ENCODE measurements around the gene ERAS. TPM values are rescaled to one million over a fixed set of nuclear protein-coding genes. Genes with fewer than 3 reads are reported as not detected.

The ERAS gene
- total RNA-seq, 1 experiment from 2014 or later = not detected

- TF ChIP-seq CEBPB (IDR thresholded peaks at IDR 0.05; ENCODE audit: low read depth) (no peak), ELF1 (IDR thresholded peaks at IDR 0.05; ENCODE audit: borderline replicate concordance, low read depth) (no peak)
These were observed 35.8 kb upstream of the ERAS start (continued) for GRCh38 chrX:48790477-48790876.

GRCh38 chrX:48791063-48791820 is 35.1 kb upstream of the ERAS start:
- H3K9ac ChIP-seq (ENCODE audit: low read length) = no peak overlapping the region
- intact Hi-C loops (cut with micrococcal nuclease) = no loop called here
- H3K4me2 ChIP-seq (ENCODE audit: low read length) = no peak overlapping the region
- DNase-seq (ENCODE audit: low read depth, low spot score) (no peak), ATAC-seq (no peak)
- H4K20me1 ChIP-seq (ENCODE audit: insufficient read depth) = no peaks in the 10 kb centered on the region
- ChIA-PET RAD21 (ENCODE audit: low non-redundant PET in 1 of 2, low total read pairs in 2 of 2, uncharacterized antibody in 2 of 2, unreplicated experiment in 2 of 2) (no interaction called here), POLR2A (no interaction called here), CTCF (no interaction called here)
- no peaks in the 10 kb centered on the region for H3K9me3 ChIP-seq (ENCODE audit: control insufficient read depth in 1 of 2, insufficient read depth in 1 of 2, low read depth in 1 of 2, low read length in 2 of 2)
- TF ChIP-seq EZH2 (IDR thresholded peaks at IDR 0.05) = no peak
- no peak for TF ChIP-seq SRF (IDR thresholded peaks at IDR 0.05; ENCODE audit: low read depth)
- H3K9me2 ChIP-seq (ENCODE audit: insufficient read depth) = no peaks in the 10 kb centered on the region
- H3K79me2 ChIP-seq (ENCODE audit: insufficient read depth, low read length) = no peaks in the 10 kb centered on the region
- H2AFZ ChIP-seq (ENCODE audit: low read depth, low read length, poor library complexity, severe bottlenecking) = no peak overlapping the region
- H3K4me3 ChIP-seq (replicated peaks in 1 of 2; ENCODE audit: low read depth in 1 of 2, low read length in 2 of 2) = no peak overlapping the region
- BruUV-seq (replicated peaks) = no TSS peak
- no peaks in the 10 kb centered on the region for H3K36me3 ChIP-seq (ENCODE audit: control insufficient read depth in 1 of 2, insufficient read depth in 2 of 2, low read length in 2 of 2)
- no peaks in the 10 kb centered on the region for H3K27me3 ChIP-seq (ENCODE audit: insufficient read depth, low read length)
- H3K4me1 ChIP-seq (ENCODE audit: control insufficient read depth in 1 of 2, insufficient read depth in 2 of 2, low read length in 2 of 2) = peaks cover 11 to 19% of the 10 kb centered on the region in 2 experiments
- no peak overlapping the region for H3K27ac ChIP-seq (ENCODE audit: low read depth, low read length)

- H3K9me3 ChIP-seq (ENCODE audit: control insufficient read depth in 1 of 2, insufficient read depth in 1 of 2, low read depth in 1 of 2, low read length in 2 of 2) = no peaks in the 10 kb centered on the region
- POLR2A ChIA-PET = no interaction called here
- no peak overlapping the region for H3K27ac ChIP-seq (ENCODE audit: low read depth, low read length)
- no peak for ATAC-seq
- no peaks in the 10 kb centered on the region for H3K9me2 ChIP-seq (ENCODE audit: insufficient read depth)
- DNase-seq (ENCODE audit: low read depth, low spot score) = no peak
- no peaks in the 10 kb centered on the region for H3K36me3 ChIP-seq (ENCODE audit: control insufficient read depth in 1 of 2, insufficient read depth in 2 of 2, low read length in 2 of 2)
- no peaks in the 10 kb centered on the region for H3K79me2 ChIP-seq (ENCODE audit: insufficient read depth, low read length)
- CTCF ChIA-PET = no interaction called here
- H2AFZ ChIP-seq (ENCODE audit: low read depth, low read length, poor library complexity, severe bottlenecking) = no peak overlapping the region
- no peaks in the 10 kb centered on the region for H3K27me3 ChIP-seq (ENCODE audit: insufficient read depth, low read length)
- no peak overlapping the region for H3K4me3 ChIP-seq (replicated peaks in 1 of 2; ENCODE audit: low read depth in 1 of 2, low read length in 2 of 2)
- RAD21 ChIA-PET (ENCODE audit: low non-redundant PET in 1 of 2, low total read pairs in 2 of 2, uncharacterized antibody in 2 of 2, unreplicated experiment in 2 of 2) = no interaction called here
- intact Hi-C loops (cut with micrococcal nuclease) = no loop called here
- TF ChIP-seq YY1 (IDR thresholded peaks at IDR 0.05; ENCODE audit: extremely low read depth, insufficient replicate concordance, low read depth, low read length) (no peak), FOSL1 (IDR thresholded peaks at IDR 0.05; ENCODE audit: low read depth) (no peak), ATF3 (IDR thresholded peaks at IDR 0.05) (no peak), CEBPB (IDR thresholded peaks at IDR 0.05; ENCODE audit: low read depth) (no peak)
- H3K4me1 ChIP-seq (ENCODE audit: control insufficient read depth in 1 of 2, insufficient read depth in 2 of 2, low read length in 2 of 2) = peaks cover 11 to 19% of the 10 kb centered on the region in 2 experiments
- no peaks in the 10 kb centered on the region for H4K20me1 ChIP-seq (ENCODE audit: insufficient read depth)
- H3K4me2 ChIP-seq (ENCODE audit: low read length) = no peak overlapping the region
- no TSS peak for BruUV-seq (replicated peaks)
- no peak overlapping the region for H3K9ac ChIP-seq (ENCODE audit: low read length)
These were observed 34.1 kb upstream of the ERAS start for GRCh38 chrX:48792219-48792618.

All from HCT116 (cell line).